HG02852 (cell line): ENCODE data around the gene ATP2C2.
"Not testable (repeated sequence)": the region's sequence is repeated elsewhere in the genome, so short reads cannot be mapped to it uniquely, and the experiment has no call there.

Experiments
- ATAC-seq: cut with Tn5 transposase; IDR thresholded peaks from one replicate; pipeline ENCODE4 v1.9.1; 2021; ENCODE audit warnings: mild to moderate bottlenecking, moderate library complexity; ENCODE audit not compliant: unreplicated experiment

Gene ATP2C2

DNA sequence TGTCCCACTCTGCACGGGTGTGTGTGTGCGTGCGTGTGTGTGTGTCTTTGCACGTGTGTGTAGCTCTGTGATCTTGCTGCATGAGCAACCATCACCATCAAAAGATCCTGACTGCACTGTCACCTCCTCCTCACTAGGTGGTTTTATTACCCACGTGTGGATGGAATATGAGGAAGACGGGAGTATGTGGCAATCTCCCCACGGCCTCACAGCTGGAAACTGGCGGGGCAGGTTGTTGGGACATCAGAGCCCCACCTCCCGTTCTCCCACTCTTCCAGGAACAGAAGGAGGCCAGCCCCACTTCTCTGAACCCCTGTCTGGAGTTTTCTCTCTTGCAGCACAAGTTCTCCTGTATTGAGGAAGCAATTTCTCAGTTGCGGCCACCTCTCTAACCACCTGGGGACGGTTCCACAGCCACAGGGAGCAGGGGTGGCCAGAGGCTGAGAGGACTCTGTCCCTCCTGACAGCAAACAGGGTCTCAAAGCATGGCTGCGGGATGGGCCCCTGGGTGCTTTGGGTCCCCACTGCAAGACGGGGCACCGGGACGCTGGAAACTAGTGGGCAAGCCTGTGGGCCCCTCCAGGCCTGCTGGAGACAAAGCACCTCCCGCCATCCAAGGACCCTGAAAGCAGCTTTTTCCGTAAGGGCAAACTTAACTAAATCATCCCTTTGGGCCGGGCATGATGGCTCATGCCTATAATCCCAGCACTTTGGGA lies 27.9 kb upstream of the ATP2C2 start:
- no peak for ATAC-seq

DNA sequence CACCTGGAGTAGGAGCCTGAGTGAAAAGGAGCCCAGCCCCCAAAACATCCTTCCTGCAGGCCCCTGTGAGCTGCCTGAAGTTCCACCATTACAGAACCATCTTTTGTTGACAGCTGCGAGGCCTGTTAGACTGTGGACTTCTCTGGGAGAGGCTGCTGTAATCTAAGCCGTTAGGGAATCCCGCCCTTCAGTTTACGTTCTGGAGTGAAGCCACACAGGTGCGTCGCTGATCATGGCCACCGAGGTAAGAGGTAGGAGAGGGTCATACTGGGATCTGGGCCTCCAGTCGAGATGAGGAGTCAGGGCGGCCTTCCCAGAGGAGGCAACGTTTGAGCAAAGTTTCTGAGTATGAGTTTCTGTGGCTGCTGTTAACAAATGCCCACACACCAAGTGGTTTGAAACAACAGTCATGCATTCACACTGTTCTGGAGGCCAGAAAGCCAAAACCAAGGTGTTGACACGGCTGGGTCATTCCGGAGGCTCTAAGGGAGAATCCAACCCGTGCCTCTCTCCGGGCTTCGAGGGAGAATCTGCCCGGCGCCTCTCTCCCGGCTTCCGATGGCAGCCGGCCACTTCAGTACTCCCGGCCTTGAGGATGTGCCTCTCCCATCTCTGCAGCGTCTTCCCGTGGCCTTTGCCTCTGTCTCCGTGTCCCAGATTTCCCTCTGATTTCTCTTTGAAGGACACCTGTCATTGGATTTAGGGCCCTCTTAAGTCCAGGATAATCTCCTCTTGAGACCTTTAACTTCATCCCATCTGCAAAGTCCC lies 26.6 kb upstream of the ATP2C2 start:
- ATAC-seq = no peak

DNA sequence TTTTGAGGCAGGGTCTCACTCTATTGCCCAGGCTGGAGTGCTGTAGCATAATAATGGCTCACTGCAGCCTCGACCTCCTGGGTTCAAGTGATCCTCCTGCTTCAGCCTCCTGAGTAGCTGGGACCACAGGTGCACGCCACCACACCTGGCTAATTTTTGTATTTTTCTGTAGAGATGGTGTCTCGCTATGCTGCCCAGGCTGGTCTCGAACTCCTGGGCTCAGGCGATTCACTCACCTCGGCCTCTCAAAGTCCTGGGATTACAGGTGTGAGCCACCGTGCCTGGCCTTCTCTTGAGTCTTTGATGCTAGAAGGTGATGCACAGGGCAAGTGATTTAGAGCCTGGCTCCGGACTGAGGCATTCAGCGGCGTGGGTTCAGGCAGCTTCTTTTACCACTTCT lies 24.5 kb upstream of the ATP2C2 start:
- not testable (repeated sequence) for ATAC-seq

- no peak for ATAC-seq
These were observed 23.6 kb upstream of the ATP2C2 start for GRCh38 chr16:84344781-84345180.

- no peak for ATAC-seq
These were observed 21.2 kb upstream of the ATP2C2 start for GRCh38 chr16:84347161-84347560.

DNA sequence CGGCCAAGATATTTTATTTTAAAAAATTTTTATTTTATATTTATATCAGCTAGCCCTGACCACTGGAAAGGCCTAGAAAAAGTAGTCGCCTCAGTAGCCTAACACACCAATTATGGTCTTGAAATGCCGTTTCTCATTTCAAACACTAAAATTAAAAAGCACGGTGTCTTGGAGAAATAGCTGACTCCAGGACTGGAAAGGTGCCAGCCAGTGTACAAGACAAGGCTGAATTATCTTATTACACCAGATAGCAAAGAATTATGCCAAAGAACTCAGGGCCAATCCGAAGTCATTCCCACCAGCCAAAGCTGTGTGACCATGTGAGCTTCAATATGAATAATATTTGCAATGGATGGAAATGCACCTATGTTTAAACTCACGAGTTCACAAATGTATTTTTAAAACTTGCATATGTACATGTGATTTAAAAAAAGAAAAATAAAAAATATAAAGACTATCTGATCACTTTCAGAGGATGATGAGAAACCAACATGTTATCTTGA lies 19.9 kb upstream of the ATP2C2 start:
- no peak for ATAC-seq

DNA sequence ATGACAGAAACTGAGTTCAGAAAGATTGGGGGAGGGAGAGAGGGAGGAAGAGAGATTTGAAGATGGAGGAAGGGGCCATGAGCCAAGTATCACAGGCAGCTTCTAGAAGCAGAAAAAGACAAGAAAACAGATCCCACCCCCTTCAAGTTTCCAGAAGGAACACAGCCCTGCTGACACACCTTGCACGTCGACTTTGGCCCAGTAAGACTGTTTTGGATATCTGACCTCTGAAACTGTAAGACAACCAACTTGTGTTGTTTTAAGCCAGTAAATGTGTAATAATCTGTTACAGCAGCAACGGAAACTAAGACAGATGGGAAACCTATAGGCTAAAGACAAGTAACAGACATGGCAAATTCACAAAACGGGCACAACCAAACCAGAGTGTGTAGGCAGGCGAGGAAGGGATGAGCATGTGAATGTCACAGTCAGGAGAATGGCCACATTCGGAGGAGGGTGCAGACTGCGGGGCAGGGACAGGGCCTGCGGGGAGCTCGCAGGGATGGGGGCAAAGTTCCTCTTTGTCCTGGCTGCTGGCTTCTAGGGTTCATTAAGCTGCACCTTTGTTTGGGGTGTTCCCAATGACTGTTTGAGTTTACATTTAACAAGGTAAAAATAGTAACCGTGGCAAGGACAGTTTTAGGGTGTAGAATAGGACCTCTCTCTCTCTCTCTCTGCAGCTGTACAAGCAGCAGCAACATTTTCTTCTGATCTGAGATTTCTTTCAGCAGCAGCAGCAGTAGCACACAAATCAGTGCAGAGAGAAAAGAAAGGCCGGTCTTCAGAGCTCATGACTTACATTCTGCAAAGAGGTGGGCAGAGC lies 18.3 kb upstream of the ATP2C2 start:
- ATAC-seq = no peak

GRCh38 chr16:84350685-84351400 lies 17.5 kb upstream of the ATP2C2 start:
- ATAC-seq = no peak

DNA sequence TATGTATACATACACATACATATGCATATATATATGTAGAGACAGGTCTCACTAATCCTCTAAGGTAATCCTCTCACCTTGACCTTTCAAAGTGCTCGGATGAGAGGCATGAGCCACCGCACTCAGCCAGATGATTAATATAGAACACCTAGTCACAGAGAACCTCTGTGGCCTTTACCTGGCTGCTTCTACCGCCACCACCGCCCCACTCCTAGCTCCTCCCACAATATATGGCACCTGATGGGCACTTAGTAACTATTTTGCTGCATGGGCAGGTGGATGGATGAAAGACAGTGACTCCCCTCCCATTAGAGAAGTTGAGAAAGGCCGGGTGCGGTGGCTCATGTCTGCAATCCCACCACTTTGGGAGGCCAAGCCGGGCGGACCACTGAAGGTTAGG lies 16.7 kb upstream of the ATP2C2 start:
- no peak for ATAC-seq

GRCh38 chr16:84354306-84354705 lies 14.0 kb upstream of the ATP2C2 start:
- ATAC-seq = no peak

DNA sequence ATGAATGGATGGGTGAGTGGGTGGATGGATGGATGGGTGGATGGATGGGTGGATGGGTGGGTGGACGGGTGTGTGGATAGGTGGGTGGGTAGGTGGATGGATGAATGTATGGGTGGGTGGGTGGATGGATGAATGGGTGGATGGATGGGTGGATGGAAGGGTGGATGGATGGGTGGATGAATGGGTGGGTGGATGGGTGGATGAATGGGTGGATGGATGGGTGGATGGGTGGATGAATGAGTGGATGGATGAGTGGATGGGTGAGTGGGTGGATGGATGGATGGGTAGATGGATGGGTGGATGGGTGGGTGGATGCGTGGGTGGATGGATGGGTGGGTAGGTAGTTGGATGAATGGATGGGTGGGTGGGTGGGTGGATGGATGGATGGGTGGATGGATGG lies 13.2 kb upstream of the ATP2C2 start:
- no peak for ATAC-seq

DNA sequence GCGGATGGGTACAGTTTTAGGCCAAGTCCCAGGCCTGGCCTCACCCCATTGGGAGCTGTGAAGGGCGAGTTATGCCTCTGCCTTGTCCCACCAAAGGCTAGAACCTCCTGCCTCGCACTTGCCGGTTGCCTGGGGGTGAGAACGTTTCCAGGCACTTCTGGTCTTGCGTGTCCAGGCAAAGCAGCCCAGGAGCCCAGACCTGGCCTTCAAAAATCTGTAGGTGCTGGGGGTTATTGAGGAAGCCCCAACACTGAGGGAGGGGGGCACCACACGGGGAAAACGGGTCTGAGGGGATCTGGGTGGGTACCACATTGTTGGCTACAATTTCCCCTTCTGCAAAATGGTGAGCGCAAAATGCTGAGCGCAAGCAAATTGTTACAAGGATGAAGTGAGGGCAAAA lies 12.2 kb upstream of the ATP2C2 start:
- ATAC-seq = no peak

- ATAC-seq = no peak
These were observed 11.7 kb upstream of the ATP2C2 start for GRCh38 chr16:84356591-84357116.

- no peak for ATAC-seq
These were observed 11.1 kb upstream of the ATP2C2 start for GRCh38 chr16:84357191-84357651.

DNA sequence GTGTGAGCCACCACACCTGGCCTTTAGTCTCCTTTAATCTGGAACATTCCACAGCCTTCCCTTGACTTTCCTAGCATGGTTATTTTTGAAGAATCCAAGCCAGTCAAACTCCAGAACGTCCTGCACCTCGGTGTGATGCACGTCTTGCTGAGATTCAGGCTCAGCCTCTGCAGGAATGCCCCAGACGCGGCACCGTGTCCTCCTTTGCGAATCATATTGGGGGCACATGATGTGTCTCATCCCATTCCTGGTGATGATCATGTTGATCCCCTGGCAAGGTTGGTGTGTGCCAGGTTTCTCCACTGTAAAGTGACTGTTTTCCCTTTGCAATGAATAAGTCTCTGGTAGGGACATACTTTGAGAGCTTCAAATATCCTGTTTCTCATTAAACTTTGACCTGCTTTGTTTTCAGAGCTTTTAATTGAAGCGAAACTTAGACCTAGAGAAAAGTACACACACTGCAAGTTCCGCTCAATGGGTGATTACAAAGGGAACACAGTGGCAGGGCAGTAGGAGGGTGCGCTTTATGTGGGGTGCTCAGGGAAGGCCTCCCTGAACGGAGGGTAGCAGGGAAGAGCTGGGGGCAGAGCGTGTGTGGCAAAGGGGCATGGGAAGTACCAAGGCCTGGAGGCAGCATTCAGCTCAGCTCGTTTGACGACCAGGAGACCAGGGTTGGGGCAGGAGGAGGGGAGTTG lies 9.6 kb upstream of the ATP2C2 start:
- ATAC-seq = no peak

- ATAC-seq = no peak
These were observed 9.0 kb upstream of the ATP2C2 start for GRCh38 chr16:84359326-84359725.

GRCh38 chr16:84360170-84360569 lies 8.2 kb upstream of the ATP2C2 start:
- no peak for ATAC-seq

GRCh38 chr16:84360748-84361147 lies 7.6 kb upstream of the ATP2C2 start:
- no peak for ATAC-seq

- no peak for ATAC-seq
These were observed 6.8 kb upstream of the ATP2C2 start for GRCh38 chr16:84361546-84361945.

DNA sequence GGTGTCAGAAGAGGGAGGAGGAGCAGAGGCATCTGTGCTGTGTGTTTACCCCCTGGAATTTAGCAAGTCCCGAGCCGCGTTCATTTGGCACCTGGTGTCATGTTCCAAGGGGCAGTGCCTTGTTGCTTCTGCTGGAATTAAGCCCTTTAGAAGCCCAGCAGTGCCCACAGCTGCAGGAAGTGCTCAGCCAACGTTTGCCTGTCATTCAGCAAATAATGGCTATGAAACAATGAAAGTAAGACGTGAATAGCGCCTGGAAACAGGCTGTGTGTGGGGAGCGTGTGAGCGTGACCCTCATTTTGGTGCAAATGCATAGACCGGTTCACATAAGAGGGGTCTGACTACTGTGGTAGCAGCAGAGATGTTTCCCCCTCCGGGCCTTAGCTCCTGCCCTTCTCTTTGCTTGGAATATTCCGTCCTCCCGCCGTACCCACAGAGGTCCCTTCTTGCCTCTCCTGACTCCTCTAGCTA lies 5.8 kb upstream of the ATP2C2 start:
- no peak for ATAC-seq
